ENCODE measurements around the gene CLDN14.

The CLDN14 gene

DNA sequence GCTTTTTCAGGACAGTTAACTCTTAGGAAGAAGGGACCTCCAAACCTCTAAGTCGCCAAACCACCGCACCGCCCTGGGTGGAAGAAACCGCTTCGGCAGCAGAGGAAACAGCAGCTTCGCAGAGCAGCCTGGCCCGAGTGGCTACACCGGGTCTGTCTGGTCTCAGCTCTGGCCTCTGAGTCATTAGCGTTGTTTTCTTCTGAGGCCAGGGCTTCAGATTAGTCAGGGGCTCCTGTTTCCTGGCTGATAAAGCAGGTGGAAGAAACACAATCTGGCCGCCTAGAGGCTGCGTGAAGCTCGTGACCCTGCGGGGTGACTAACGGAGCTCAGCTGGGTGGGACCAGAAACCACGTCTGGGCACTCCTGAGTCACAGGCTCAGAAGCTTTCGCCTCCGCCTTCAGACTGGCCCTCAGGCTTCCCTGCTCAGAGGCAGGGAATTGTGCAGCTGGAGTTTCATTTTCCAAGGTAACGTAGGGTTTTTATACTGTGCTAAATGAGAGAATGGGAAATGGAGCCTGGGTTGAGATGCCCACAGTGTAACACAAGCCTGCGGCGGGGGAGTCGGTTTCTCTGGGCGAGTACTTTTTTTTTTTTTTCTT, 49.9 kb downstream of the CLDN14 start:
- peak; percentile 69 for DNase-seq

DNA sequence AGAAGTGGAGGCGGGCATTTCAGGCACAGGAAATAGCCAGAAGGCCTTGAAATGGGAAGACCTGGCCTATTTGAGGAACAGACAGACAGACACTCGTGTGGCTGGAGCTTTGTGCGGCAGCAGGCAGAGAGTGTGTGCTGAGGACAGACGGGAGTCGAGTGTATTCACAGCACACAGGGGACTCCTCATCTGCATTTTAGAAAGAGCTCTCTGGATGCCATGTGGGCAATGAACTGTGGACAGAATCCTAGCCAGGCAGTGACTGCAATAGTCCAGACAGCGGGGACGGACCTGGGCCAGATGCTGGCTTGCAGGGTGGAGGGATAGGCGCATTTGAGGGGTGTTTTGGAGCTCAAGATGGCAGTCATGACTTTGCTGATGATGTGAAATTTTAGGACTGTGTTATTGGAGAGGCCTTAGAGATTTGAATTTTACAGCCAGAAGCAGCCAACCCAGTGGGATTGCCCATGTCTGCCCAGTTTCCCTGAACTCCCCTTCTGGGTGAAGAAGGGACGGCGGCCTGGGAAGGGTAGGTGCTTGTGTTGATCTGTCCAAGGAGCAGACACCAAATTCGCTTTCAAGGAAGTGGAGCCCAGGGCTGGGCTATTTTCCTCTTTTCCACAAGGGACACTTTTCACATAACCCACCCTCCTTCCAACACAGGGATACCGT, 51.0 kb downstream of the CLDN14 start:
- no peak for DNase-seq

DNA sequence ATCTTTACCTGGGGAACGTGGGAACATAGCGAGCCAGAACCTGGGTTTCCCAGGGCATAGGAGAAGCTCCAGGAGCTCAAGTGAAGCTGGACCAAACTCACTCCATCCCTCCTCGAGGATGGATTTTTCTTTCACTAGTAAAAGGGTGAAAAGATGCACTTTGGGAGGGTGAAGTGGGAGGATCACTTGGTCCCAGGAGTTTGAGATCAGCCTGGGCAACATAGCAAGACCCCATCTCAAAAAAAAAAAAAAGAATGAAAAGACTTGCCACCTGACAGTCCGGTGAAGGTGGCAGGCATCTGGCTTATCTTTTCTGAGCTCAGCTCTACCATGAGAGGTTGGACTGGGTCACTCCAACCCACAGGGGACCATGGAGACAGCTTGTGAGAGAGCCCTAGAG, 52.4 kb downstream of the CLDN14 start:
- DNase-seq: no peak

DNA sequence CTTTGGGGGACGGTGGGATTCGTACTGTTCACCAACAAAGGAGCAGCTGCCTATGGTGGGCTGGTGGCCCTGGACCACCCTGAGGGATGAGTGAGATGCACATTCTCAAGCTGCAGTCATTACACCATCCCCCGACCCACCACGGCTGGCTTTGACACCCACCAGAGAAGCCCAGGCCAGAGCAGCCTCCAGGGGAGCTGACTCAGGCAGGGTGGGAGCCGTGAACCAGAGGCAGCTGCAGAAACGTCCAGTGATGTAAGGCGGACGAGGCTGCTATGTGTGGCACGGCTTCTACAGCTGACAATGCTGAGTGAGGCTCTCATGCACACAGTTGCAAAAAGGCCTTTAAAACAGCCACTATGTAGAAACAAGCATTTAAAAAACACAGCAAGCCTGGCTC, 54.6 kb downstream of the CLDN14 start:
- DNase-seq: no peak

DNA sequence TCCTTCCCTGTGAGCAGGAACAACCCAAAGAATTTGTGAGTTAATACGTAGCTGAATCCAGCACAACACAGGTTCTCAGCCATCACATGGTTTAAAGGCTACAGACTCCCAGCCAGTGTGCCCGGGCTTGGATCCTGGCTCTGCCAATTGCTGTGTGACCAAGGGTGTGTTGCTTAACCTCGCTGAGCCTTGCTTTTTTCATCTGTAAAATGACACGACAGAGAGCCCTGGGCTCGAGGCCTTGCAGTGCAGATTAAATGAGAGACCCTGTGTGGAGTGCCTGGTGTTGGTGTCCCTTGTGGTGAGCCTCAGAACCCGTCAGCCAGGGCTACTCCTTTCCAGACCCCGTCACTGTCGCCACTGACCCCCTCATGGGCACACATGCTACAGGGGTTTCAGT, 55.3 kb downstream of the CLDN14 start:
- no peak for DNase-seq

DNA sequence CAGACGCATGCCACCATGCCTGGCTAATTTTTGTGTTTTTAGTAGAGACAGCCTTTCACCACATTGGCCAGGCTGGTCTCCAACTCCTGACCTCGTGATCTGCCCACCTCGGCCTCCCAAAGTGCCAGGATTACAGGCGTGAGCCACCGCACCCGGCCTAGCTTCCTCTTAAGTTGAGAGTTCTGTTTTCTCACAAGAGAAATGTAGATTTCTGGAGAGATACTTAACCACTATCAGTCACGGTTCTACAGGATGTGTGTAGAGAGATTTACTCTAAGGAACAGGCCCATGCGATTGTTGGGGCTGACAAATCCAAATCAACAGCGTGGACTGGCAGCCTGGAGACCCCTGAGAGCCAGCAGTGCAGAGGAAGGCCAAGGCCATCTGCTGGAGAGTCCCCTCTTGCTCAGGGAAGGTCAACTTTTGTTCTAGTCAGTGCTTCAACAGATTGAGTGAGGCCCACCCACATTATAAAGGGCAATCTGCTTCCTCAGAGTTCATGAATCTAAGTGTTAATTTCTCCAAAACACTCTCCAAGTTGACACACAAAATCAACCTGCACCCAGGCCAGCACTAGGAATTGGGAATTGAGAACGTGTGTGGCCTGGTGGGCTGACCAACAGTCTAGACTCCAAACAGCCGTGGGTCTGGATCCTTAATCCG, 56.0 kb downstream of the CLDN14 start:
- DNase-seq: no peak

DNA sequence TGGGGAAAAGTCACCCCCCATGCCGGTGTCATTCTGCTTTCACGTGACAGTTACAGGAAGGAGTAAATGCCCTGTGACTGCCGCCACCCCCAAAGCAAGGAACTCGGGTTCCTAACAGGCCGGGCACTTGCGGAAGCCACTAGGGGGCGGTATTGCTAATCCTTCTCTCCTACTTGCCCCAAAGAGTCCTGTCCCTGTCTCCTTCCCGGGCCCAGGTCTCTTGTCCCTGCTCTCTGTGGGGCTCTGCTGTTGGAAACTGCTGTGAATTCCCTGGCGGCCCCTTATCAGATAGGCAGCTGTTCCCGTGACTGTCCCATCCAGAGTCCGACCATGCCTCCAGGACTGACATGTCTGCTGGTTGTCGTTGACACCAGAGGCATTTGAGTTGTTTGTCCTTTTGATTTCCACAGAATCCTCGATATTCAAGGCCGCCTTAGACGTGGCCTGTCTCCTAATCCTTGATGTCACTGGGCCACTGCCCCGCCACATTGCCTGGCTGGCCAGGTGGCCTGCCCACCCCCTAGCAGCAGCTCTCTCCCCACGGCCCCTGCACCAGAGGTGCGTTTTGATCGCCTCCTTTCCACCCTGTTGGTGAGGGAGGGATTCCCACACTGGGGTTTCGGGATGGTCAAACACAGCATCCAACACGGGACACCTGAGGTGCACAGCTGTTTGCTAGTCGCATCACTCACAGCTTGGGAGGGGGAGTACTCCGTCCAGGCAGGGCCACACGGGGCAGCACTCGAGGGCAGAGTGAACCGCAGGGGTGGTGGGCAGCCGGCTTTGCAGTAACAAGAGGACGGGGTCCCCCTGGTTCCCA, 57.4 kb downstream of the CLDN14 start:
- DNase-seq: peak; percentile 10

DNA sequence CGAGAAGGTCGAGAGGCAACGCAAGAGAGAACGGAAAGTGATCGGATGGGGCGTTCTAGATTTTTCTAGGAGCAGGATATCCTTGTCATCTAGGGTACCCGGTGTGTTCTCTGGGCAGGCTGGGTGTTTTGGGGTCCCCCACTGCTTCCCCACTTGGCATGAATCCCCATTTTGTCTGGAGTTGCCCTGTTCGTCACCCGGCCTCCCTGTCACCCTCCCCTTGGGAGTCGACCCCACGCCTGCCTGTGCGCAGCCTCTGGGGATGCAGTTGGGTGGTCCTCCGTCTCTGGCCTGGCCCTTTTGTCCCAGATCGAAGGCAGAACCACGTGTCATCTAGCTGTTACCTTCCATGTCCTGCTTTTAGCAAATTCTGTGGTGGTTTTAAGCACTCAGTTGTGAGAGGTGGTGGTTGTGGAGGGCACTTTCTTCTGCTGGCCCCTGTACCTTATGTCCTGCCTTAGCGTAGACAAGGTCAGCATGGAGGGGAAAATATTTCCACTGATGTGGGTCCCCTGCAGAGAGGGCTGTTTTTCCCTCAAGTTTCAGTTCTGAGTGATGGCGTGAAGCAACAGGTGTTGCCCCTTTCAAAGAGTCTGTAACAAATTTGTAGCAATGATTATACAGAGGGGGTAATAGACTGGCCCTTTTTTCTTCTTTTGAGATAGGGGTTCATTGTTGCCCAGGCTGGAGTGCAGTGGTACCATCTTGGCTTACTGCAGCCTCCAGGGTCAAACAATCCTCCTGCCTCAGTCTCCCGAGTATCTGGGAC, 59.2 kb downstream of the CLDN14 start:
- DNase-seq: no peak

DNA sequence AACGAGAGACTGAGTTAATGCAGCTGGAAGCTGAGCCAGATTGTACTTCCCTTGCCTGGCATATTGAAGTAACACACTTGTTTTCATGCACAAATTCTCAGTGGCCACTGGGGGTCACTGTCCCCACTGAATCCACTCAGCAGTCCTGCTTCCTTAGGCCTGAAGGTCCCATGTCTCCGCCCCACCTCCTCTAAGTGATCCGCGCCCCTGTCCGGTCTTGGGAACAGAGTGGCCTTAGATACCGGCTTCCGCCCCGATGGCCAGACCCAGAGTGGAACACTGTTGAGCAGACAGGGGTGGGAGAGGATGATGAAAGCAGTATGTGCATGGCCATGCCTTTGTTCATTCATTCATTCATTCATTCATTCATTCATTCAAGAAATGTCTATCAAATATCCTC, 59.9 kb downstream of the CLDN14 start:
- DNase-seq: peak; percentile 26

DNA sequence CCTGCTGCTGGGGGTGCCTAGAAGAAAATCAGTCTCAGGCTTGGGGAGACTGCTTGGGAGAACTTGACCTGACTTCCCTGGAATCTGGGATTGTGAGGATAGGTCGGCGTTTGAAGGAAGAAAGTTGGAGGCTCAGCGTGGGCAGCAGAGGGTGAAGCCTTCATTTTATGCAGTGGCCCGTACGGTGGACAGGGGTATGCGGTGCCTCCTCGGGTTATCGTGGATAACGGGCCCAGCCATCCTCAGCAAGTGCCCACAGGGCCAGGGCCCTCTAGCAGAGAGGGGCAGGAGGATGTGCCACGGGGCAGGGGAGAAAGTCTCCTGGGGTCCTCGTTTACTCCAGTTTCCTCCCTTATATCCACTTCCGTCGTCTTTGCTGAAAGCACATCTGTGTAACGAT, 60.7 kb downstream of the CLDN14 start:
- no peak for DNase-seq

DNA sequence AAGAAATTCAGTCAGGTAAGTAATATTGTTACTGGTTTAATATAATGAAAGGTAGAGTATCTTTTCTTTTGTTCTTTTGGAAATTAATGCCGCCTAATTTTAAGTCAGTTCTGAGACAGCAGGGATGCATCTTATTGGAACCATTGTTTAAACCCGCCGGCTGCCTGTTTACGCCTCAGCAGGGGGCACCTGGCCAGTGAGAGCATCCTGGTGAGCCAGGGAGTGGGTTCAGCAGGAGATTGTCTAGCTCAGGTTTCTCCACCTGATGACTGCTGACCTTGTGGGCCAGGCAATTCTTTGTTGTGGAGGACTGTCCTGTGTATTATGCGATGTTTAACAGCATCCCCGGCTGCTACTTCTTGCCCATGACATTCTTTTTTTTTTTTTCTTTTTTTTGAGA, 64.5 kb downstream of the CLDN14 start:
- DNase-seq: no peak

DNA sequence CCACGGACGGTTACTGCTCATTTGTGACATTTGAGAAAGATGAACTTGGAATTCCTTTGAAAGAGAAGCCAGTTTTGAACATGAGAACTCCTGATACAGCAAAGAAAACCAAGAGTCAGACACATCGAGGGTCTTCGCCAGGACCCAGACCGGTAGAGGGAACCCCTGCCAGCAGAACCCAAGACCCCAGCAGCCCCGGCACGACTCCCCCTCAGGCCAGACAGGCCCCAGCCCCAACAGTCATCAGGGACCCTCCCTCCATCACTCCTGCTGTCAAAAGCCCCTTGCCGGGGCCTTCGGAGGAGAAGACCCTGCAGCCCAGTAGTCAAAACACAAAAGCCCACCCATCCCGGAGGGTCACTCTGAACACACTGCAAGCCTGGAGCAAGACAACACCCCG, 67.0 kb downstream of the CLDN14 start:
- no peak for DNase-seq

DNA sequence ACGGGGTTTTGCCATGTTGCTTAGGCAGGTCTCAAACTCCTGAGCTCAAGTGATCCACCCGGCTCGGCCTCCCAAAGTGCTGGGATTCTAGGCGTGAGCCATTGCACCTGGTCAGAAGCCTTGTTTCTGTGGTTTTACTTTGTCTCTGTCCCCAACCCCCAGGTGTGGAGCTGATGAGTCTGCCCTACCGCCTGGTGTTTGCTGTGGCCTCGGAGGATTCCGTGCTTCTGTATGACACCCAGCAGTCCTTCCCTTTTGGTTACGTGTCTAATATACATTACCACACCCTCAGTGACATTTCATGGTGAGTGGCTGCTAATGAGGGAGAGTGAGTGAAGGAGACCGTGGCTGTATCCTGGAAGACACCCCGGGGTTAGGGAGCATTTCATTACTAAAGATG, 68.6 kb downstream of the CLDN14 start:
- no peak for DNase-seq

Measured in activated naive CD4-positive, alpha-beta T cell treated with Interleukin-2 at 50 U/mL for 16 hours (primary cell).